NB4 (cell line): ENCODE results near the gene TMEM187.

Experiments
- DNase-seq: peaks from one replicate; pipeline ENCODE4 v3.0.0; 2010; ENCODE audit warnings: low read depth
- H3K4me3 ChIP-seq: one replicate; pipeline ENCODE4 v1.5.1; 2011; ENCODE audit warnings: mild to moderate bottlenecking, low read depth, low read length, moderate library complexity
- CTCF ChIP-seq: IDR thresholded peaks from one replicate; pipeline ENCODE4 v1.5.1; 2012; ENCODE audit warnings: low read depth, low read length
- MAX ChIP-seq: IDR thresholded peaks from 2 replicates; pipeline ENCODE4 v1.6.1; 2011; ENCODE audit warnings: low read depth, low read length
- MYC ChIP-seq: IDR thresholded peaks from 2 replicates; pipeline ENCODE4 v1.6.1; 2011; ENCODE audit warnings: low read depth, low read length
- POLR2A ChIP-seq: IDR thresholded peaks from 2 replicates; pipeline ENCODE4 v1.6.1; 2011; ENCODE audit warnings: mild to moderate bottlenecking; ENCODE audit not compliant: insufficient read length; ENCODE audit errors: extremely low read depth

The TMEM187 gene

GRCh38 chrX:153930011-153930910, 42.3 kb upstream of the TMEM187 start:
- H3K4me3 ChIP-seq, result no peak overlapping the region

GRCh38 chrX:153931151-153931550, 41.4 kb upstream of the TMEM187 start:
- no peak for TF ChIP-seq MAX
- no peak for TF ChIP-seq CTCF
- TF ChIP-seq MYC, result no peak
- no peak for TF ChIP-seq POLR2A
- H3K4me3 ChIP-seq, result no peak overlapping the region
- DNase-seq, result no peak

More at GRCh38 chrX:153930011-153930910, 42.3 kb upstream of the TMEM187 start:
- no peak for TF ChIP-seq CTCF
- no peak for TF ChIP-seq POLR2A
- TF ChIP-seq MYC, result no peak
- no peak for TF ChIP-seq MAX
- no peak for DNase-seq

DNA sequence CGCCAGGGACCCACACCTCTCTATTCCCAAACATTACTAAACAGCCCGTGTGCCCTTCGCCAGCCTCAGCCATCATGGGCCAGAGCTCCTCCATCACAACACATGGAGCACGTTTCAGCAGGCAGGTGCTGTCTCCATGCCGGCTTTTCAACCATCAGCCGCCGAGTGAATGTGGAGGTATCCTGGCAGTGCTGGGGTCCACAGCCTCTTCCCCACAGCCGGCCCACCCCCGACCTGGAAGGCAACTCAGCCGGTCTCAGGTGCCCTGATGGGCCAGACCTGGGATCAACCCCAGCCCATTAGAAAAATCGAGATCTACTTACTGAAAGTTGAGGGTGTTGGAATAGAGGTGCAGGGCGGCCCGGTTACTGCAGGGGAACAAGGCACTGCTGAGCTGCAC, 40.8 kb upstream of the TMEM187 start:
- no peak for DNase-seq
- H3K4me3 ChIP-seq, result no peak overlapping the region
- no peak for TF ChIP-seq POLR2A
- TF ChIP-seq MYC, result no peak
- no peak for TF ChIP-seq CTCF
- no peak for TF ChIP-seq MAX

DNA sequence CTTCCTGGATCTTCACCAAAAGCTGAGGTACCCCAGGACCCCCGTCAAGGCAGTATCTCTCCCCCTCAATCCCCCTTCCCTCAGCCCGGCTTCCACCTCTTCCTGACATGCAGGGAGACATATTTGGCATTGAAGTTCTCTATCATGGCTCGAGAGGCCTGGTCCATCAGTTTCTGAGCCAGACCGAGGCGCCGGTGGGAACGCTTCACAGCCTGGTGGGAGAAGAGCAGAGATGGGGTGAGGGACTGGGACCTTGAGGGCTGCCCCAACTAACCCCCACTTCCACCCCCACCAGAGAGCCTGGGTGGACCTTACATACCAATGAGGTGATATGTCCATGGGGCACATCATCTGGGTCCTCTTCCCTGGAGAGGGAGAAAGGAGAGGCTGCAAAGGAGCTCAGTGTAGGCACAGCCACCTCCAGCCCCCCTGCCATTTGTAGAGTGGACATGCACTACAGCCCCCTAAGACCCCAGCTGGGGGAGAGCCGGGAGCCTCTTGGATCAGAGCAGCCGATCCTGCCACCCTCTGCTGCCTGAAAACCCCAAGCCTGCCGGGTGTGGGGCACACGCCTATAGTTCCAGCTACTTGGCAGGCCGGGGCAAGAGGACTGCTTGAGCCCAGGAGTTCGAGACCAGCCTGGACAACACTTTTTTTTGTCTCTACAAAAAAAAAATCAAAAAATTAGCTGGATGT, 40.2 kb upstream of the TMEM187 start:
- no peak for DNase-seq
- no peak for TF ChIP-seq CTCF
- no peak for TF ChIP-seq MAX
- no peak for TF ChIP-seq POLR2A
- no peak for TF ChIP-seq MYC
- H3K4me3 ChIP-seq, result no peak overlapping the region

GRCh38 chrX:153933748-153934147, 38.8 kb upstream of the TMEM187 start:
- peak overlapping the region; percentile 88 for H3K4me3 ChIP-seq
- TF ChIP-seq MYC (no peak), MAX (0 out of 2 replicates have a peak, but pooled peaks have one; percentile 14)
- DNase-seq, result peak; percentile 42

- peak overlapping the region; percentile 88 for H3K4me3 ChIP-seq
- DNase-seq, result no peak
- TF ChIP-seq MYC (no peak), POLR2A (no peak), MAX (no peak)
Measured at GRCh38 chrX:153934148-153934761, 38.3 kb upstream of the TMEM187 start.
